ENCODE measurements around the gene FAM47E. TPM values are rescaled to one million over a fixed set of nuclear protein-coding genes. Genes with fewer than 3 reads are reported as not detected.
A peak's percentile ranks its signal among the peaks of the same experiment; 100 is the strongest.

The FAM47E gene
- total and polyA plus RNA-seq, 9 of the 15 experiments (the other 6 are each of a cell fraction or from before 2014, with no cell fraction given) = 3.7 to 15.6 (median 6.4) TPM

DNA sequence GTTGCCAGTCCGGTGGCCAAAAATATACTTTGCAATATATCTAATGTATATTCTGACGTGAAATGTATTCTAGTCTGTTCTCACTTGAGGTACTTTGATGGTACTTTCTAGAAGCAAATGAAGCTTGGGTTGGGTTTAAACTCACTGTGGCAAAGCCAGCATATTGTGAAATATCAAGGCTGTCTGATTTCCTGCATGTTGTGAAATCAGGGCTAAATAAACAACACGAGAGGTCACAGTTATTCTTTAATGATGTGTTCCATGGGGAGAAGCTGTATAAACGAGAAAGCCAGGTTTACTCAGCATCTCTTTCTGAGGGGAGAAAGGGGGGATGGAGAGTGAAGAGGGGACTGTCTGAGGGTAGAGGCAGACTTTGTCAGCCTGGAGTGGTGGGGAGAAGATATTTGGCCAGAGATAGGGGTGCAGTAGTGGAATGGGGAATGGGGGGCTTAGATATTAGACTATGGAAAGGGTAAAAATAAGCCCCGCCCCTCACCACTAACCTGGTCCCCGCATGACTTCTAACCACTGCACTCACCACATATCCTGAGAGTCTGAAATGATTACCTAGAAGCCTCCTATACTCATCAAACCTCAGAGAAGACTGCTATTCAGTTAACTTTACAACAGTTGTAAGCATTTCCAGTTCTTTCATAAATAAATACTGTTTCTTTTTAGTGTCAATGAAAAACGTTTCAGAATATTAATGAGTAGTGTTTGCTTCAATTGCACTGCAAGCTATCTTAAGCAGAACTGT is 32.0 kb upstream of the FAM47E start:
- no peak for DNase-seq (ENCODE audit: extremely low read depth in 1 of 4, low spot score in 3 of 4)
- no peak overlapping the region for H2AFZ ChIP-seq (ENCODE audit: low read depth, low read length)
- no peak for ATAC-seq
- ChIA-PET POLR2A (interaction anchor here (1.3 kb wide), 1 partner anchor 14 kb away, joined by 4 read pairs; no protein-coding TSS in a partner anchor), CTCF (ENCODE audit: low intra/inter-chr PET ratio) (no interaction called here)
- intact Hi-C loops (cut with micrococcal nuclease) (no loop called here), in situ Hi-C loops (cut with MboI) (no loop called here)
- H4K20me1 ChIP-seq (replicated peaks; ENCODE audit: control insufficient read depth, insufficient read depth, low read length) = no peaks in the 10 kb centered on the region
- H3K4me3 ChIP-seq = no peak overlapping the region
- WGBS (ENCODE audit: insufficient coverage, low coverage, missing lambda C conversion rate) = 28% methylated on average over 7 of the region's 7 CpGs
- no TSS peak for BruUV-seq (replicated peaks)
- H3K4me1 ChIP-seq (replicated peaks in 1 of 2; ENCODE audit: control insufficient read depth in 2 of 2, insufficient read depth in 2 of 2, low read length in 2 of 2) = peaks cover under 1 to 10% of the 10 kb centered on the region in 2 experiments; a peak in 4 of 5 replicates
- H3K36me3 ChIP-seq (ENCODE audit: control insufficient read depth, insufficient read depth, low read length) = no peaks in the 10 kb centered on the region
- no peak overlapping the region for H3K9ac ChIP-seq (ENCODE audit: insufficient read depth in 1 of 2, low read depth in 2 of 2, low read length in 2 of 2)
- no peak for FAIRE-seq
- no peak overlapping the region for H3K27ac ChIP-seq (ENCODE audit: extremely low read depth, low read depth, low read length)
- H3K9me3 ChIP-seq (replicated peaks; ENCODE audit: control insufficient read depth, insufficient read depth, low read depth, low read length) = no peaks in the 10 kb centered on the region
- no peak overlapping the region for H3K4me2 ChIP-seq (ENCODE audit: insufficient read depth, low read length)
- no peaks in the 10 kb centered on the region for H3K9me1 ChIP-seq (ENCODE audit: control insufficient read depth, insufficient read depth, low read length)
- H3K79me2 ChIP-seq (ENCODE audit: control insufficient read depth, insufficient read depth, low read length) = no peaks in the 10 kb centered on the region
- no peaks in the 10 kb centered on the region for H3K27me3 ChIP-seq (ENCODE audit: control insufficient read depth in 2 of 2, insufficient read depth in 2 of 2, low read length in 2 of 2)
- TF ChIP-seq CEBPG (CRISPR knock-in tag; IDR thresholded peaks at IDR 0.05) = no peak
- peak; percentile 30 to 39; a peak in 3 of 4 replicates for TF ChIP-seq CEBPG (tag; conservative IDR thresholded peaks at IDR 0.05 in 1 of 2, IDR thresholded peaks at IDR 0.05 in 1 of 2)
- TF ChIP-seq CEBPB (tag; IDR thresholded peaks at IDR 0.05) = peak; percentile 70
- no peak for TF ChIP-seq FUS (optimal IDR thresholded peaks at IDR 0.05; ENCODE audit: low read depth, low read length)
- TF ChIP-seq ELF4 (CRISPR knock-in tag; IDR thresholded peaks at IDR 0.05) = no peak
- no peak for TF ChIP-seq RFX7 (CRISPR knock-in tag; IDR thresholded peaks at IDR 0.05)
